Sigmoid colon (tissue), 4 donors: ENCODE results near the gene SPTLC2.

Experiments used
- EP300 ChIP-seq, 4 donors: sonication (generic); formaldehyde crosslinking; IDR thresholded peaks; one replicate each; pipeline ENCODE4 v1.6.1; 2017; ENCODE audit warnings: antibody characterized with exemption in 4 of 4
- POLR2A ChIP-seq, 2 donors: fragments of 450-650 bp; IDR thresholded peaks; one replicate each; pipeline ENCODE4 v1.6.1; 2016; ENCODE audit warnings: antibody characterized with exemption in 2 of 2, mild to moderate bottlenecking in 2 of 2, moderate library complexity in 2 of 2
- POLR2AphosphoS5 ChIP-seq, 4 donors: sonication (generic); formaldehyde crosslinking; IDR thresholded peaks; one replicate each; pipeline ENCODE4 v1.6.1; 2017; ENCODE audit warnings: antibody characterized with exemption in 4 of 4
- TF ChIP-seq, protein P1 (sequence below), 4 experiments: fragments of 450-650 bp in 3 of 4; fragments of 200-600 bp in 1 of 4; IDR thresholded peaks; one replicate each; pipeline ENCODE4 v1.5.1; 2016 to 2019; ENCODE audit warnings: antibody characterized with exemption in 4 of 4, mild to moderate bottlenecking in 3 of 4, moderate library complexity in 2 of 4

DNA sequence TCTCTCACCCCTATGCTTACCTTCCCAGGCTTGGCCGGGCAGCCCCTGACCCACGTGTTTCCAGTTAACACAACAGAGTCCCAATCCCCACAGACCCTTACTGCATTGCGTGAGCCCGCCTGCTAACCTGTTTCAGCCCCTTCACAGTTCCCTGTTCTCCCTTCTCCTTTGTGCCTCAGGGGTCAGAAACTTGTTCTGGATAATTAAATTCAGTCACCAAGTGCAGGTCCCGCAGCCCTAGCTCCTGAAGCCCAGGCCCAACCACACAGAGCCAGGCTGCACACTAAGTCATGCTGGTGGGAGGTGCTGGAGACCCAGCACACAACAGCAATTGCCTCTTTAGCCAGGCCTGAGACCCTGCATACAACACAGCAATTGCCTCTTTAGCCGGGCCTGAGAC is 127.4 kb downstream of the SPTLC2 start:
- TF ChIP-seq, protein P1, sequence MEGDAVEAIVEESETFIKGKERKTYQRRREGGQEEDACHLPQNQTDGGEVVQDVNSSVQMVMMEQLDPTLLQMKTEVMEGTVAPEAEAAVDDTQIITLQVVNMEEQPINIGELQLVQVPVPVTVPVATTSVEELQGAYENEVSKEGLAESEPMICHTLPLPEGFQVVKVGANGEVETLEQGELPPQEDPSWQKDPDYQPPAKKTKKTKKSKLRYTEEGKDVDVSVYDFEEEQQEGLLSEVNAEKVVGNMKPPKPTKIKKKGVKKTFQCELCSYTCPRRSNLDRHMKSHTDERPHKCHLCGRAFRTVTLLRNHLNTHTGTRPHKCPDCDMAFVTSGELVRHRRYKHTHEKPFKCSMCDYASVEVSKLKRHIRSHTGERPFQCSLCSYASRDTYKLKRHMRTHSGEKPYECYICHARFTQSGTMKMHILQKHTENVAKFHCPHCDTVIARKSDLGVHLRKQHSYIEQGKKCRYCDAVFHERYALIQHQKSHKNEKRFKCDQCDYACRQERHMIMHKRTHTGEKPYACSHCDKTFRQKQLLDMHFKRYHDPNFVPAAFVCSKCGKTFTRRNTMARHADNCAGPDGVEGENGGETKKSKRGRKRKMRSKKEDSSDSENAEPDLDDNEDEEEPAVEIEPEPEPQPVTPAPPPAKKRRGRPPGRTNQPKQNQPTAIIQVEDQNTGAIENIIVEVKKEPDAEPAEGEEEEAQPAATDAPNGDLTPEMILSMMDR (IDR thresholded peaks at IDR 0.05), result no peak
- TF ChIP-seq EP300 (IDR thresholded peaks at IDR 0.05) (no peak), POLR2A (IDR thresholded peaks at IDR 0.05) (no peak), POLR2AphosphoS5 (IDR thresholded peaks at IDR 0.05) (no peak)
